Right atrium auricular region (tissue), 2 donors: ENCODE data around the gene CD300E. TPM values are rescaled to one million over a fixed set of nuclear protein-coding genes. Genes with fewer than 3 reads are reported as not detected.

Experiments
- DNase-seq: peaks from one replicate; pipeline ENCODE4 v3.0.0-alpha.2; 2019; ENCODE audit warnings: low spot score
- H3K27ac ChIP-seq, 2 donors: fragments of 200-600 bp; sonication (generic); 1 replicate in 1 of 2; 2 replicates in 1 of 2; pipeline ENCODE4 v1.5.1; 2016 to 2019
- H3K27me3 ChIP-seq, 2 donors: fragments of 200-600 bp; sonication (generic); one replicate each; pipeline versions ENCODE4 v1.5.1 to v1.6.0; 2017 to 2019
- H3K36me3 ChIP-seq: fragments of 200-600 bp; sonication (generic); one replicate; pipeline ENCODE4 v1.5.1; 2016
- H3K4me1 ChIP-seq, 2 donors: fragments of 200-600 bp; sonication (generic); one replicate each; pipeline versions ENCODE4 v1.5.1 to v1.6.0; 2017 to 2019
- H3K4me3 ChIP-seq, 2 donors: fragments of 200-600 bp; sonication (generic); 1 replicate in 1 of 2; 2 replicates in 1 of 2; pipeline ENCODE4 v1.5.1; 2017 to 2019; ENCODE audit warnings: mild to moderate bottlenecking in 1 of 2, moderate library complexity in 1 of 2
- H3K9me3 ChIP-seq, 2 donors: fragments of 200-600 bp; sonication (generic); one replicate each; pipeline ENCODE4 v1.5.1; 2019
- total RNA-seq, 2 donors: library from RNA; depleted of rRNA; stranded (reverse); fragments of >200 nt; gene quantifications; one replicate each; pipeline ENCODE4 v1.1.0, GENCODE V29; 2016
- TF ChIP-seq, protein P1 (sequence below), 2 donors: fragments of 200-600 bp; sonication (generic); IDR thresholded peaks; one replicate each; pipeline ENCODE4 v1.5.1; 2019; ENCODE audit warnings: antibody characterized with exemption in 2 of 2

Gene CD300E
- total RNA-seq, 2 donors from 2014 or later = 0.52 to 1.0 TPM

DNA sequence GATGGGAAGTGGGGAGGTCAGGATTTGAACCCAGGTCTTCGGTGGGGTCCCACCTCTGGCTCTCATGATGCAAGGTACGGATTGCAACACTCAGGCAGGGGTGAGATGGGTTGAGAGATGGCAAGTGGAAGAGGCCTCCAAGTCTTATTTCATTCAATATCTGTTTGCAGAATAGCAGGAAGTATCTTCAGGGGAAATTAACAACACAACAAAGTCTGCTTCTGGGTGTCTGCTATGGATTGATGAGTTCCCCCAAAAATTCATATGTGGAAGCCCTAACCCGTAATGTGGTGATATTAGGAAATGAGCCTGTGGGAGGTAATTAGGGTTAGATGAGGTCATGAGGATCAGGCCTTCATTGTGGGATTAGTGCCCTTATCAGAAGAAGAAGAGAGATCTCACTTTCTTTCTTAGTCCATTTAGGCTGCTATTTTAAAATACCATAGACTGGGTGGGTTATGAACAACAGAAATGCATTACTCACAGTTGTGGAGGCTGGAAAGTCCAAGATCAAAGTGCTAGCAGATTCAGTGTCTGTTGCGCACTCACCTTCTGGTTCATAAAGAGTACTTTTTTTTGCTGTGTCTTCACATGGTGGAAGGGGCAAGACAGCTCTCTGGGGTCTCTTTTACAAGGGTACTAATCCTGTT lies 51.8 kb downstream of the CD300E start:
- TF ChIP-seq, protein P1, sequence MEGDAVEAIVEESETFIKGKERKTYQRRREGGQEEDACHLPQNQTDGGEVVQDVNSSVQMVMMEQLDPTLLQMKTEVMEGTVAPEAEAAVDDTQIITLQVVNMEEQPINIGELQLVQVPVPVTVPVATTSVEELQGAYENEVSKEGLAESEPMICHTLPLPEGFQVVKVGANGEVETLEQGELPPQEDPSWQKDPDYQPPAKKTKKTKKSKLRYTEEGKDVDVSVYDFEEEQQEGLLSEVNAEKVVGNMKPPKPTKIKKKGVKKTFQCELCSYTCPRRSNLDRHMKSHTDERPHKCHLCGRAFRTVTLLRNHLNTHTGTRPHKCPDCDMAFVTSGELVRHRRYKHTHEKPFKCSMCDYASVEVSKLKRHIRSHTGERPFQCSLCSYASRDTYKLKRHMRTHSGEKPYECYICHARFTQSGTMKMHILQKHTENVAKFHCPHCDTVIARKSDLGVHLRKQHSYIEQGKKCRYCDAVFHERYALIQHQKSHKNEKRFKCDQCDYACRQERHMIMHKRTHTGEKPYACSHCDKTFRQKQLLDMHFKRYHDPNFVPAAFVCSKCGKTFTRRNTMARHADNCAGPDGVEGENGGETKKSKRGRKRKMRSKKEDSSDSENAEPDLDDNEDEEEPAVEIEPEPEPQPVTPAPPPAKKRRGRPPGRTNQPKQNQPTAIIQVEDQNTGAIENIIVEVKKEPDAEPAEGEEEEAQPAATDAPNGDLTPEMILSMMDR (IDR thresholded peaks at IDR 0.05) = no peak
- Histone ChIP-seq H3K27ac (no peak overlapping the region), H3K36me3 (no peaks in the 10 kb centered on the region), H3K4me3 (no peak overlapping the region), H3K4me1 (no peaks in the 10 kb centered on the region), H3K27me3 (no peaks in the 10 kb centered on the region), H3K9me3 (no peaks in the 10 kb centered on the region)
- no peak for DNase-seq

DNA sequence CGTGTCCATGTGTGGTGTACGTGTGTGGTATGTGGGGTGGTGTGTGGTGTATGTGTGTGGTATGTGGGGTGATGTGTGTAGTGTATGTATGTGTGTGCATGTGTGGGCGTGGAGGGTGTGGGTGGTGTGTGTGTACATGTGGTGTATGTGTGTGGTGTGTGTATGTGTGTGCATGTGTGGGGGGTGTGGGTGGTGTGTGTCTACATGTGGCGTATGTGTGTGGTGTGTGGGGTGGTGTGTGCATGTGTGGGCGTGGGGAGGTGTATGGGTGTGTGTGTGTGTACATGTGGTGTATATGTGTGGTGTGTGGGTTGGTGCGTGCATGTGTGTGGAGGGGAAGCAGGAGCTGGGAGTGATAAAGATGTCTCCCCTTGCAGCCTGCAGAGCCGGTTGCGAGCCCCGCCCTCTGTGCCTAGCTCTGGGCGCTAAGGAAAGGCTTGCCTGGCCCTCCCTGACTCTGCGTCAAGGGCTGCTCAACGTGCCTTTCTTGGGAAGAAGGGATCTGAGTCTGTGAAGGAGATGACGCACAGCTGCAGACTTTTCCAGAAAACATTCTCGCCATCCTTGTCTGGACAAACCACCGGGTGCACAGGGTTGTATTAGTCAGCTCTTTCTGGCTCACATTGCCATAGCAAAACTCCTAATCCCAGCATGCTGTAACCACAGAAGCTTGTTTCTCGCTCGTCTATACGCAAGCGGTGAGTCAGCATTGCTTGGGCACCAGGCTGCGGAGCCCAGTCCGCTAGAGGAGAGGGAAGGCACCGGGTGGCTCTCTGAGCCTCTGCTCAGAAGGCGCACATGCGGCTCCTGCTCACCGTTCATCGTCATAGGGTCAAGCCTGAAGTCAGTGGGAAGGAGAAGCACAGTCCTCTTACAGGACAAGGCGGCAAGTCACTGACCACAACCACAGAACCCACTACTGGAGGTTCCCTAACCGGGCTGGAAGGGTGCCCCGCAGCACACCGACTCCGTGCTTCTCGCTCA lies 54.2 kb downstream of the CD300E start:
- peak; percentile 78 for DNase-seq
- Histone ChIP-seq H3K27ac (no peak overlapping the region), H3K36me3 (no peaks in the 10 kb centered on the region), H3K4me1 (no peaks in the 10 kb centered on the region), H3K9me3 (no peaks in the 10 kb centered on the region), H3K4me3 (no peak overlapping the region), H3K27me3 (no peaks in the 10 kb centered on the region)
- TF ChIP-seq, protein P1 (IDR thresholded peaks at IDR 0.05) = no peak

DNA sequence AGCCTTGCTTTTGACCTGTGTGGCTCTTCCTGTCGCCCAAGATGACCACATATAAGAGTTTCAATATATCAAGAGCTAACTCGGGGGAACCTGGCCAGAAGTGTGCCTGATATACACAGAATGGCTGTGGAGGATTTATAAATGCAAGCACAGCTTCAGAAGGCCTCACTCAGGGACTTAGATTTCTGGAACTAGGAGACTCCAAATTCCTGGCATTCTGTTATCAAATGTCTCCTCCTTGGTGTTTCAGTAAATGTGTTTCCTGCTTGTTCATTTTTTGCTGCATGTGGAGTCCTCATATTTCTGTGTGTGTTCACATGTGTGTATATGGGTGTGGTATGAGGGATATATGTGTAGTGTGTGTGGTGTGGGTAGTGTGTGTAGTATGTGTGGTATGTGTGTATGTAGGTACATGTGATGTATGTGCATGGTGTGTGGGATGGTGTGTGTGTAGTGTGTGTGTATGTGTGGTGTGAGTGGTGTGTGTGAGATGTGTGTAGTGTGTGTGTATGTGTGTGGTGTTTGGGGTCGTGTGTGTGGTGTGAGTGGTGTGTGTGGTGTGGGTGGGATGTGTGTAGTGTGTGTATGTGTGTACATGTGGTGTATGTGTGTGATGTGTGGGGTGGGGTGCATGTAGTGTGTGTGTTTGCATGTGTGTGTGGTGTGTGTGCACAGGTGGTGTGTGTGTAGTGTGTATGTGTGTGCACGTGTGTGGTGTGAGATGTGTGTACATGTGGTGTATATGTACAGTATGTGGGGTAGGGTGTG lies 55.2 kb downstream of the CD300E start:
- H3K27me3 ChIP-seq = no peaks in the 10 kb centered on the region

DNA sequence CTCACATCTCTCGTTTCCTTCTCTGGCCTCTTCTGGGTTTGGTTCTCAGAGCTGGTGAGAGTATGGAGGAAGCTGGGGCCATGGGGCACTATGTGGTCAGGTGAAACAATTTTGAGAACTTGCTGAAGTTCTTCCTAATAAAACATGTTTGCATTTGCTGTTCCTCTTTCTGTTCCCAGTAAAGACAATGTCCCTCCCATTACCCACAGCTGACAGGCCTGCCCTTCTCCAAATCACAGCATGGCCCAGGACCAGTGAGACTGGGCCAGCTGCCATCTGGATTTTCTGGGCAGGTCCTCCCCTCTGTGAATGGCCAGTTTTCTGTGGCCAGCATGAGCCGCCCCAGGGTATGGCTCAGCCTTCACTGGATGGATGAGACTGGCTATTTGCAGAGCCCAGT lies 56.1 kb downstream of the CD300E start, which contains the start of gene CD300H:
Gene CD300H (minus strand): TSS at position 113 of the 400 bp plus-strand sequence.
- Histone ChIP-seq H3K27me3 (no peaks in the 10 kb centered on the region), H3K9me3 (no peaks in the 10 kb centered on the region), H3K4me3 (no peak within 1 kb of the TSS), H3K27ac (no peak within 1 kb of the TSS), H3K36me3 (no peaks in the 10 kb centered on the region), H3K4me1 (no peaks in the 10 kb centered on the region)
- TF ChIP-seq, protein P1 (IDR thresholded peaks at IDR 0.05) = no peak
- no peak for DNase-seq

More for the DNA sequence above, 55.2 kb downstream of the CD300E start:
- Histone ChIP-seq H3K9me3 (no peaks in the 10 kb centered on the region), H3K36me3 (no peaks in the 10 kb centered on the region), H3K27ac (no peak overlapping the region), H3K4me1 (no peaks in the 10 kb centered on the region), H3K4me3 (no peak overlapping the region)
- TF ChIP-seq, protein P1 (IDR thresholded peaks at IDR 0.05) = no peak
- no peak for DNase-seq

DNA sequence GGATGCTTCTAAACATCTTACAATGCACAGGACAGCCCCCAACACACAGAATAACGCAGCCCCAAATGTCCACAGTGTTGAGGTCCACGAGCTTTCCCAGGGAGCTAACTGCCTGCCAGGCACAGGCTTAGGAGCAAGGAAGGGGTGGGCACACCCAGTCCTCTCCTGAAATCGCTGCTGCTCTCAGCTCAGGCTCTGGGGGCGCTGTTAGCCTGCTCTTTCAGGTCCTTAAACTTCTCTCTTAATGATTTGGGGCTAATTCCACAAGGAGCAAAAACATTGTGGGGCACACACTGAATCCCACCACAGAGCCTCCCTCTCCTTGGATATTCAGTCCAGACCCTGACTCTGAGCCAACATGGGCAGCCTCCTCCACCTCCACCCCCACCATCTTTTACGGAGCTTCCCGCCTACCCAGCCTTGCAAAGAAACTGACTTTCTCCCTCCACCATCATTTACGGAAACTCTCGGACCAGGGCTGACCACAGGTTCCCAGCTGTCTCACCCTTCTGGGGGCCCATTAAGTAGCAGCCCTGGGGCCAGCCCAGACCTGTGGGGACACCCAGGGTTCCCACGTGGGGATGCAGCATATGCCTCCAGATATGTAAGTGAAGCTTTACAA lies 57.3 kb downstream of the CD300E start:
- H3K9me3 ChIP-seq = no peaks in the 10 kb centered on the region
- H3K27ac ChIP-seq = no peak overlapping the region
- no peaks in the 10 kb centered on the region for H3K36me3 ChIP-seq
- H3K4me1 ChIP-seq = no peaks in the 10 kb centered on the region
- no peaks in the 10 kb centered on the region for H3K27me3 ChIP-seq
- TF ChIP-seq, protein P1 (IDR thresholded peaks at IDR 0.05) = peak in 1 of 2 donors; percentile 55
- no peak overlapping the region for H3K4me3 ChIP-seq
- no peak for DNase-seq
